ENCODE results near the gene LY6G5C. TPM values are rescaled to one million over a fixed set of nuclear protein-coding genes. Genes with fewer than 3 reads are reported as not detected.

Gene LY6G5C
- total RNA-seq, 1 donor from 2014 or later: 2.4 TPM

GRCh38 chr6:31718265-31718664, 37.4 kb upstream of the LY6G5C start:
- H3K36me3 Mint-ChIP-seq (ENCODE audit: low read depth): no peaks in the 10 kb centered on the region
- no peaks in the 10 kb centered on the region for H3K27me3 Mint-ChIP-seq (ENCODE audit: low read depth)
- H3K4me3 Mint-ChIP-seq (ENCODE audit: unreplicated experiment): no peak overlapping the region
- no peaks in the 10 kb centered on the region for H3K4me1 Mint-ChIP-seq (ENCODE audit: low read depth)
- H3K9me3 Mint-ChIP-seq (ENCODE audit: low read depth): no peaks in the 10 kb centered on the region
- no peak for DNase-seq (ENCODE audit: low spot score)
- no peak for TF ChIP-seq CTCF (IDR thresholded peaks at IDR 0.05)
- H3K27ac Mint-ChIP-seq (ENCODE audit: unreplicated experiment): no peak overlapping the region

- H3K27ac Mint-ChIP-seq (ENCODE audit: unreplicated experiment): no peak overlapping the region
- H3K36me3 Mint-ChIP-seq (ENCODE audit: low read depth): no peaks in the 10 kb centered on the region
These were observed 36.8 kb upstream of the LY6G5C start for GRCh38 chr6:31717499-31718222.

DNA sequence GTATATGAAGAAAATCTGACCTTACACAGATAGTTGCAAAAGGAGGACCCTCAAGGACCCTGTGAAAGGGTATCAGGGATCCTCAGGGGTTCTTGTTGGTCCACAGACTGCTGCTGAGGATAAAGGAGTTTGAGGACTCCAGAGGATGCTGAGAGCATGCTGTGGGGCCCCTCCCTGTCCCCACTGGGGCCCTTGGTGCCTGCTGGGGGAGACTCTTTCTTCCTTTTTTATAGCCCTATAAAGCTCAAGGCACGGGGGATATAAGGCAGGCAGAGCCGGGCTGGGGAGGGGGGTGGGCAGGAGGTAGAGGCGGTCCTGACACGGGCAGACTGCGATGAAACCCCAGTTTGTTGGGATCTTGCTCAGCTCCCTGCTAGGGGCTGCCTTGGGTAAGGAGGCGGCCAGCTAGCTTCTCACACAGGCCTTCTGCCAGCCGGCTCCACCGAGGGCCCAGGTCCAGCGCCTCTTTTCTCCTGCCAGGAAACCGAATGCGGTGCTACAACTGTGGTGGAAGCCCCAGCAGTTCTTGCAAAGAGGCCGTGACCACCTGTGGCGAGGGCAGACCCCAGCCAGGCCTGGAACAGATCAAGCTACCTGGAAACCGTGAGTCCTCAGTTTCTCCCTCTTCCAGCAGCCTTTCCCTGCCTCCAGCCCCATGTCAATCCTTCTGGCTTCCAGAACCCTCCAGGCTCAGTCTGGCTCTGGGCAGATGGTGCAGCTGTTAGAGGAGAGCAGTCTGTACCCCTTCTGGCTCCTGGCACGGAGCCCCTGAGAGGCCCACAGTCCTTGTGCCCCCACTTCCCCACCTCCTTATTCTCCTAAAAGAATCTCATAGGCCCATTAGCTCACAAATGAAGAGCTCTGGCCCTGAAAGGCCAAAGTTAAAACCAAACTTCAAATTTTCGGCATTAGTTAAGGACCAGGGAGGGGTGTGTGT, 34.4 kb upstream of the LY6G5C start, which contains the start of gene LY6G6D:
Gene LY6G6D, plus strand, starts transcription at position 327 of the 937 bp plus-strand sequence. Its CDS starts 8 bp downstream, at position 335.
- H3K4me1 Mint-ChIP-seq (ENCODE audit: low read depth): no peaks in the 10 kb centered on the region
- peaks cover 2% of the 10 kb centered on the region for H3K27me3 Mint-ChIP-seq (ENCODE audit: low read depth)
- H3K4me3 Mint-ChIP-seq (ENCODE audit: unreplicated experiment): no peak within 1 kb of the TSS

More at GRCh38 chr6:31717499-31718222, 36.8 kb upstream of the LY6G5C start:
- DNase-seq (ENCODE audit: low spot score): no peak
- Mint-ChIP-seq H3K27me3 (ENCODE audit: low read depth) (peaks cover under 1% of the 10 kb centered on the region), H3K4me3 (ENCODE audit: unreplicated experiment) (no peak overlapping the region), H3K9me3 (ENCODE audit: low read depth) (no peaks in the 10 kb centered on the region), H3K4me1 (ENCODE audit: low read depth) (no peaks in the 10 kb centered on the region)
- TF ChIP-seq CTCF (IDR thresholded peaks at IDR 0.05): no peak

DNA sequence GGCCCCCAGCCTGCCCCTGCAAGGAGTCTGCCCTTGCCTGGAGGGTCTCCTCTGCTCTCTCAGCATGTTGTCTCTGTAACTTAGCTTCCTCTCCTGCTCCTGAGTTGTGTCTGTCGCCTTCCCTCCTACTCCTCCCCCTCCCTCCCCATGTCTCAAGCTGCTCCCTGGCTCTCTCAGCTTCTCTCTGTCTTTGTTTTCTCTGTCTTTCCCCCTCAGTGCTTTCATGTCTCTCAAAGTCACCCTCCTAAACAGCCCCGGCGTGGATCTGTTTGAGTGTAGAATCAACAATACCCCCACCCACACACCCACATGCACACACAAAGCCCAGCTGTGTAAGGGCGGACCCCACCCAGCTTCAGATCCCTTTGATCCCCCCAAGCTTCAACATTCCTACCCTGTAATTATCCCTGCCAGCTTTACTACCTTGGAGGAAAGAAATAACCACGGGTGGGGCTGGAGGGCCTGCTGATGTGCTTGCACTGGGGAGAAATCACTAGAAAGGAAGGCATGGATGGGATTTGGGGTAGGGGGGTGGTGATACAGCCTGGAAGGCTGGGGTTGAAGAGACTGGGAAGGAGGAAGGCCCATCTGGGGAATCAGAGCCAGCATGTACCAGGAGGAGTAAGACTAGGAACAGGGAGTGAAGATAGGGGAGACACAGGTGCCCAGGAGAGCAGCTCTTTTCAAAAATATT, 33.3 kb upstream of the LY6G5C start:
- H3K9me3 Mint-ChIP-seq (ENCODE audit: low read depth): no peaks in the 10 kb centered on the region
- peaks cover 2% of the 10 kb centered on the region for H3K27me3 Mint-ChIP-seq (ENCODE audit: low read depth)
- no peak for TF ChIP-seq CTCF (IDR thresholded peaks at IDR 0.05)
- H3K27ac Mint-ChIP-seq (ENCODE audit: unreplicated experiment): no peak overlapping the region
- H3K4me1 Mint-ChIP-seq (ENCODE audit: low read depth): no peaks in the 10 kb centered on the region
- no peaks in the 10 kb centered on the region for H3K36me3 Mint-ChIP-seq (ENCODE audit: low read depth)
- H3K4me3 Mint-ChIP-seq (ENCODE audit: unreplicated experiment): no peak overlapping the region
- DNase-seq (ENCODE audit: low spot score): no peak

More for the DNA sequence above, 34.4 kb upstream of the LY6G5C start, which contains the start of gene LY6G6D:
- Mint-ChIP-seq H3K9me3 (ENCODE audit: low read depth) (no peaks in the 10 kb centered on the region), H3K36me3 (ENCODE audit: low read depth) (no peaks in the 10 kb centered on the region), H3K27ac (ENCODE audit: unreplicated experiment) (no peak within 1 kb of the TSS)
- no peak for DNase-seq (ENCODE audit: low spot score)
- TF ChIP-seq CTCF (IDR thresholded peaks at IDR 0.05): no peak

- no peak for DNase-seq (ENCODE audit: low spot score)
- Mint-ChIP-seq H3K4me3 (ENCODE audit: unreplicated experiment) (no peak overlapping the region), H3K9me3 (ENCODE audit: low read depth) (no peaks in the 10 kb centered on the region), H3K4me1 (ENCODE audit: low read depth) (no peaks in the 10 kb centered on the region), H3K27ac (ENCODE audit: unreplicated experiment) (no peak overlapping the region), H3K36me3 (ENCODE audit: low read depth) (no peaks in the 10 kb centered on the region), H3K27me3 (ENCODE audit: low read depth) (peaks cover 2% of the 10 kb centered on the region)
- no peak for TF ChIP-seq CTCF (IDR thresholded peaks at IDR 0.05)
These were observed 32.6 kb upstream of the LY6G5C start for GRCh38 chr6:31713465-31713864.

Measured in chondrocyte (in vitro differentiated cells).